GM12873 (cell line): ENCODE measurements around the gene TULP4.

Experiments
- CTCF ChIP-seq: IDR thresholded peaks from 2 replicates; pipeline ENCODE4 v1.5.1; 2012; ENCODE audit warnings: low read depth, mild to moderate bottlenecking, moderate library complexity, low read length, control low read depth; ENCODE audit not compliant: insufficient read depth; ENCODE audit errors: missing control alignments

The TULP4 gene

GRCh38 chr6:158558415-158559306, 246.4 kb downstream of the TULP4 start:
- TF ChIP-seq CTCF = no peak

GRCh38 chr6:158559338-158559894, 247.2 kb downstream of the TULP4 start:
- no peak for TF ChIP-seq CTCF

- TF ChIP-seq CTCF = no peak
Observed at GRCh38 chr6:158559895-158560835, 247.9 kb downstream of the TULP4 start, which contains the start of gene TMEM181. Gene TMEM181 (plus strand): TSS chr6:158560091. CDS start chr6:158560225, 134 bp downstream.

- TF ChIP-seq CTCF = no peak
Observed at GRCh38 chr6:158560836-158561320, 248.6 kb downstream of the TULP4 start.
